Panc1 (cell line): Measurements from ENCODE around the gene GM2A. TPM values are rescaled to one million over a fixed set of nuclear protein-coding genes. Genes with fewer than 3 reads are reported as not detected.

Source experiments
- ATAC-seq: fragments of 200-7000 bp; cut with Tn5 transposase; 2 replicates; pipeline ENCODE4 v1.9.1; 2020; ENCODE audit warnings: mild to moderate bottlenecking, moderate library complexity
- BruUV-seq: library from RNA; stranded (reverse); fragments of 400-500 nt; replicated peaks from 2 replicates; lab custom pipeline; 2021; lab: Mats Ljungman, UMichigan
- CTCF ChIA-PET: fragments of 300-600 bp; sonication (Branson Sonifier 250); formaldehyde crosslinking; loops from one replicate; lab custom pipeline; 2022; ENCODE audit warnings: antibody characterized with exemption; lab: Charles Lee
- POLR2A ChIA-PET: fragments of 300-600 bp; sonication (Branson Sonifier 250); formaldehyde crosslinking; loops from one replicate; lab custom pipeline; 2022; ENCODE audit warnings: antibody characterized with exemption; lab: Charles Lee
- DNase-seq: peaks from one replicate; pipeline ENCODE4 v3.0.0-alpha.2; 2010; ENCODE audit warnings: low read depth, low spot score
- H3K27ac ChIP-seq: 2 replicates; pipeline ENCODE4 v1.5.1; 2011; ENCODE audit warnings: mild to moderate bottlenecking, low read length, inconsistent platforms
- H3K27me3 ChIP-seq: fragments of 200-500 bp; sonication (Bioruptor generic); 2 replicates; pipeline ENCODE4 v1.6.0; 2014; ENCODE audit warnings: low read length, inconsistent platforms; ENCODE audit not compliant: control insufficient read depth, insufficient read depth
- H3K36me3 ChIP-seq: fragments of 200-500 bp; sonication (Bioruptor generic); 2 replicates; pipeline ENCODE4 v1.5.1; 2014; ENCODE audit warnings: inconsistent platforms, mild to moderate bottlenecking, low read length, moderate library complexity; ENCODE audit not compliant: control insufficient read depth, insufficient read depth
- H3K4me1 ChIP-seq: 2 replicates; pipeline ENCODE4 v1.5.1; 2011; ENCODE audit warnings: inconsistent platforms, mild to moderate bottlenecking, low read length, moderate library complexity; ENCODE audit not compliant: control insufficient read depth, insufficient read depth
- H3K4me3 ChIP-seq, 2 experiments: 2 replicates each; pipeline ENCODE4 v1.5.1; 2011 to 2012; ENCODE audit warnings: low read depth in 2 of 2, low read length in 2 of 2, mild to moderate bottlenecking in 2 of 2, inconsistent platforms in 1 of 2, moderate library complexity in 1 of 2
- H3K9me3 ChIP-seq: fragments of 200-500 bp; sonication (Bioruptor generic); 2 replicates; pipeline ENCODE4 v1.5.1; 2014; ENCODE audit warnings: low read depth, mild to moderate bottlenecking, inconsistent platforms, low read length, moderate library complexity; ENCODE audit not compliant: control insufficient read depth, insufficient read depth
- CTCF ChIP-seq: fragments of 450-650 bp; IDR thresholded peaks from 2 replicates; pipeline ENCODE4 v1.5.1; 2017; ENCODE audit warnings: mild to moderate bottlenecking
- POLR2AphosphoS5 ChIP-seq: IDR thresholded peaks from 2 replicates; pipeline ENCODE4 v1.6.1; 2012; ENCODE audit warnings: mild to moderate bottlenecking, low read depth, low read length, moderate library complexity
- REST ChIP-seq, 2 experiments: IDR thresholded peaks; 2 replicates each; pipeline ENCODE4 v1.6.1; 2011 to 2012; ENCODE audit warnings: low read depth in 2 of 2, control low read depth in 1 of 2, low read length in 1 of 2, mild to moderate bottlenecking in 1 of 2, moderate library complexity in 1 of 2; ENCODE audit not compliant: insufficient read depth in 1 of 2
- SIN3A ChIP-seq: IDR thresholded peaks from 2 replicates; pipeline ENCODE4 v1.6.1; 2012; ENCODE audit warnings: low read depth, mild to moderate bottlenecking, low read length, moderate library complexity, borderline replicate concordance; ENCODE audit not compliant: insufficient read depth
- TCF7L2 ChIP-seq: IDR thresholded peaks from 2 replicates; pipeline ENCODE4 v1.6.1; 2011; ENCODE audit warnings: mild to moderate bottlenecking, low read depth, low read length, inconsistent platforms
- in situ Hi-C: cut with HindIII; loops from 2 replicates; pipeline ENCODE4 v1.10.0; 2016; ENCODE audit warnings: low sequenced_read_pairs, low pct_unique_long_range_greater_than_20kb
- intact Hi-C: fragments of 100-400 bp; cut with micrococcal nuclease; formaldehyde crosslinking; loops from one replicate; pipeline ENCODE4 v1.10.0; 2022; ENCODE audit not compliant: unreplicated experiment
- total RNA-seq: library from RNA; stranded (reverse); gene quantifications from one replicate; pipeline ENCODE4 v1.2.1, GENCODE V29; 2021; ENCODE audit not compliant: unreplicated experiment

GM2A gene
- total RNA-seq, 1 experiment from 2014 or later = 40.7 TPM

GRCh38 chr5:151280443-151280842 is 27.5 kb downstream of the GM2A start:
- Histone ChIP-seq H3K4me1 (no peaks in the 10 kb centered on the region), H3K4me3 (no peak overlapping the region), H3K27me3 (no peaks in the 10 kb centered on the region), H3K36me3 (no peaks in the 10 kb centered on the region), H3K9me3 (no peaks in the 10 kb centered on the region), H3K27ac (no peak overlapping the region)
- DNase-seq (no peak), ATAC-seq (no peak)
- TF ChIP-seq POLR2AphosphoS5 (no peak), SIN3A (no peak), REST (IDR thresholded peaks at IDR 0.05; ENCODE audit: insufficient read depth in 1 of 2, low read depth in 2 of 2, low read length in 1 of 2) (no peak), CTCF (no peak), TCF7L2 (no peak)
- in situ Hi-C loops = no loop called here
- BruUV-seq = no TSS peak
- intact Hi-C loops = no loop called here
- CTCF ChIA-PET = no interaction called here
- POLR2A ChIA-PET = no interaction called here

- no peak for ATAC-seq
- POLR2A ChIA-PET = no interaction called here
- in situ Hi-C loops = no loop called here
- no peak for DNase-seq
- Histone ChIP-seq H3K9me3 (no peaks in the 10 kb centered on the region), H3K4me1 (no peaks in the 10 kb centered on the region), H3K4me3 (no peak overlapping the region), H3K27me3 (no peaks in the 10 kb centered on the region), H3K36me3 (no peaks in the 10 kb centered on the region), H3K27ac (no peak overlapping the region)
- BruUV-seq = no TSS peak
- intact Hi-C loops = no loop called here
- no peak for TF ChIP-seq POLR2AphosphoS5
- TF ChIP-seq CTCF = no peak
- TF ChIP-seq REST (IDR thresholded peaks at IDR 0.05; ENCODE audit: insufficient read depth in 1 of 2, low read depth in 2 of 2, low read length in 1 of 2) = no peak
- TF ChIP-seq TCF7L2 = no peak
- TF ChIP-seq SIN3A = no peak
- CTCF ChIA-PET = no interaction called here
Observed at GRCh38 chr5:151281001-151281639, 28.1 kb downstream of the GM2A start.
